Measurements from ENCODE around the gene KRTAP12-1. TPM values are rescaled to one million over a fixed set of nuclear protein-coding genes. Genes with fewer than 3 reads are reported as not detected.

The KRTAP12-1 gene, protein sequence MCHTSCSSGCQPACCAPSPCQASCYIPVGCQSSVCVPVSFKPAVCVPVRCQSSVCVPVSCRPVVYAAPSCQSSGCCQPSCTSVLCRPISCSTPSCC
- not detected in 5 replicates for total RNA-seq (2022; extraction: Qiagen RNA extraction; ENCODE audit: low read depth)

DNA sequence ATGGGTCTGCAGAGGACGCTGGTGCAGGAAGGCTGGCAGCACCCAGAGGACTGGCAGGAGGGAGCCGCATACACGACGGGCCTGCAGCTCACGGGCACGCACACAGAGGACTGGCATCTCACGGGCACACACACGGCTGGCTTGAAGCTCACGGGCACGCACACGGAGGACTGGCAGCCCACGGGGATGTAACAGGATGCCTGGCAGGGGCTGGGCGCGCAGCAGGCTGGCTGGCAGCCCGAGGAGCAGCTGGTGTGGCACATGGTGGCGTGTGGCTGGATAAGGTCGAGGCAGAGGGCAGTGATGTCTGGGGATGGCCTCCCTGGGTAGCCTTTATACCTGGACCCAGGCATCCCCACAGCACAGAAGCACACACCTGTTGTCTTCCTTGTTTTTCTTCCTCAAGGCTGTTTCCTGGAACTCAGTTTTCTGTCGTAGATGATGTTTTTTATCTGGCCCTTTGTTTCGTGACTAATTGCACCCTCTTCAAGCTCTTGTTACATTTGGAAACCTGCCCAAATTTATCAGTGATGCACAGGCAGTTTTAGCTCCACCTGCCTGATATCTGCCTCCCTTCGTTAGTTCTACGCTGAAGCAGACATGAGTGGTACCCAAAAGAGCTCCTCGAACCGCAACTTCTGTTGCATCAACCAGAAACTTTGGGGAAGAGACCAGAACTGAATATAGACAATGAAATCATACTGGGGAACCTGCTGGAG is at the start of gene KRTAP12-1:
Gene KRTAP12-1 (minus strand): TSS at position 303 of the 719 bp plus-strand sequence. CDS start 40 bp downstream, at position 263.

DNA sequence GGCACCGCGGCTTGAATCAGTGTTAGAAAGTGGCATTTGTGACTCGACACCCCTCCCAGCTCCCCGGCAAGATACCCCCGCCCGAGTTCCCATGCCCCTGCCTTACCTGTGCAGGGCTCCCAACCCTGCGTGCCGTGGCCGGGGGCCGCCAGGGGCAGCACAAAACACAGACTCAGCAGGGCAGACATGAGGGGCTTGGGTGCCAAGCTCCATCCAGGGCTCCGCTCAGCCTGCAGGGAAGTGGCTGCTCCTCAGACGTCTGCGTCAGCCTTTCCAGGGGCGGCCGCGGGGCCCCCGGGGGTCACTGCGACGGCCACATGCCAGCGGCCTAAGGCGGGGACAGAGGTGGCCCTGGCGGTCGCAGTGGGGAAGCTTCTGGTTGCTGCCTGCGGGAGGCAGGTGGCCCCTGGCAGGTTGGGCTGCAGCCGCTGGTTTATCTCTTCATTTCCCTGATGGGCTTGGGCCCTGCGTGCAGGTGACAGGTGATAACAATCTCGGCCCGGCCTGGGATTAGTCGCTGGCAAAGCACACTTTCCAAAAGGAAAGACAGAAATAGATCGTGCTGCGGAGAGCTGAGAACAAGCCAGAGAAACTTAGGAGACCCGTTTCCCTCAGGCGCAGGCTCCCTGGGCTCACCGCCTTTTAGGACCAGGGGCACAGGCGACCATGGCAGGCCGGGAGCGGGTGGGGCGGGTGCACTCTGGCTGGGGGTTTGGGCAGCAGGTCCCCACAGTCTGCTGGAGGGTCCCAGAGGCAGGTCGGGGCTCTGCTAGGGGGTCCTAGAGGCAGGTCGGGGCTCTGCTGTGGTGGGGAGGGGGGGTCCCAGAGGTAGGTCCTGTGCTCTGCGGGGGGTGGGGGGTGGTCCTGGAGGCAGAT is 29.6 kb upstream of the KRTAP12-1 start, which contains the start of gene TSPEAR:
Gene TSPEAR (minus strand): TSS at position 246 of the 876 bp plus-strand sequence. CDS start 58 bp downstream, at position 188.

DNA sequence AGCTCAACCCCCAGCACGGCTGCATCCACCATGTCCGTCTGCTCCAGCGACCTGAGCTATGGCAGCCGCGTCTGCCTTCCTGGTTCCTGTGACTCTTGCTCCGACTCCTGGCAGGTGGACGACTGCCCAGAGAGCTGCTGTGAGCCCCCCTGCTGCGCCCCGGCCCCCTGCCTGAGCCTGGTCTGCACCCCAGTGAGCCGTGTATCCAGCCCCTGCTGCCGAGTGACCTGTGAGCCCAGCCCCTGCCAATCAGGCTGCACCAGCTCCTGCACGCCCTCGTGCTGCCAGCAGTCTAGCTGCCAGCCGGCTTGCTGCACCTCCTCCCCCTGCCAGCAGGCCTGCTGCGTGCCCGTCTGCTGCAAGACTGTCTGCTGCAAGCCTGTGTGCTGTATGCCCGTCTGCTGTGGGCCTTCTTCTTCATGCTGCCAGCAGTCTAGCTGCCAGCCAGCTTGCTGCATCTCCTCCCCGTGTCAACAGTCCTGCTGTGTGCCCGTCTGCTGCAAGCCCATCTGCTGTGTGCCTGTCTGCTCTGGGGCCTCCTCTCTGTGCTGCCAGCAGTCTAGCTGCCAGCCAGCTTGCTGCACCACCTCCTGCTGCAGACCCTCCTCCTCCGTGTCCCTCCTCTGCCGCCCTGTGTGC is 15.3 kb upstream of the KRTAP12-1 start, which contains the start of gene KRTAP10-12:
Gene KRTAP10-12 (plus strand): TSS at position 1 of the 639 bp plus-strand sequence. CDS start 30 bp downstream, at position 31.

DNA sequence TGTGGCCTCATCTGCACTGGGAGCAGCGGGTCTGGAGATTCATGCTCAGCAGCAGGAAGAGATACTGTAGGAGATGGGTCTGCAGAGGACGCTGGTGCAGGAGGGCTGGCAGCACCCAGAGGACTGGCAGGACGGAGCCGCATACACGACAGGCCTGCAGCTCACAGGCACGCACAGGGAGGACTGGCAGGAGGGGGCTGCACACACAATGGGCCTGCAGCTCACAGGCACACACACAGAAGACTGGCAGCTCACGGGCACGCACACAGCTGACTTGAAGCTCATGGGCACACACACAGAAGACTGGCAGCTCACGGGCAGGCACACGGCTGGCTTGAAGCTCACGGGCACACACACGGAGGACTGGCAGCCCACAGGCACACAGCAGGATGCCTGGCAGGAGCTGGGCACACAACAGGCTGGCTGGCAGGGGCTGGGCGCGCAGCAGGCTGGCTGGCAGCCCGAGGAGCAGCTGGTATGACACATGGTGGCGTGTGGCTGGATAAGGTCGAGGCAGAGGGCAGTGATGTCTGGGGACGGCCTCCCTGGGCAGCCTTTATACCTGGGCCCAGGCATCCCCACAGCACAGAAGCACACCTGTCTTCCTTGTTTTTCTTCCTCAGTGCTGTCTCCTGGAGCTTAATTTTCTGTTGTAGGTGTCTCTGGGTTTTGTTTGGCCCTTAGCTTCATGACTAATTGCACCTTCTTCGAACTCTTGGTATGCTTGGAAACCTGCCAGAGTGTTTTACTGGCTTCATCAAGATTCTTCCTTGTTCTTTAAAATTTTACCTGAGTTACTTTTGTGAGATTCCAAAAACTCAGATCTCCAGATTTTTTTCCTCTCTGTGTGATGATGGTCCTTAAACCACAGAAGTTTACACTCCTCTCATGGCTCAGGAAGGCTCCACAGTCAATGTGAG is 15.3 kb downstream of the KRTAP12-1 start, which contains the start of gene KRTAP12-2:
Gene KRTAP12-2 (minus strand): TSS at position 527 of the 920 bp plus-strand sequence. CDS start 41 bp downstream, at position 486.

DNA sequence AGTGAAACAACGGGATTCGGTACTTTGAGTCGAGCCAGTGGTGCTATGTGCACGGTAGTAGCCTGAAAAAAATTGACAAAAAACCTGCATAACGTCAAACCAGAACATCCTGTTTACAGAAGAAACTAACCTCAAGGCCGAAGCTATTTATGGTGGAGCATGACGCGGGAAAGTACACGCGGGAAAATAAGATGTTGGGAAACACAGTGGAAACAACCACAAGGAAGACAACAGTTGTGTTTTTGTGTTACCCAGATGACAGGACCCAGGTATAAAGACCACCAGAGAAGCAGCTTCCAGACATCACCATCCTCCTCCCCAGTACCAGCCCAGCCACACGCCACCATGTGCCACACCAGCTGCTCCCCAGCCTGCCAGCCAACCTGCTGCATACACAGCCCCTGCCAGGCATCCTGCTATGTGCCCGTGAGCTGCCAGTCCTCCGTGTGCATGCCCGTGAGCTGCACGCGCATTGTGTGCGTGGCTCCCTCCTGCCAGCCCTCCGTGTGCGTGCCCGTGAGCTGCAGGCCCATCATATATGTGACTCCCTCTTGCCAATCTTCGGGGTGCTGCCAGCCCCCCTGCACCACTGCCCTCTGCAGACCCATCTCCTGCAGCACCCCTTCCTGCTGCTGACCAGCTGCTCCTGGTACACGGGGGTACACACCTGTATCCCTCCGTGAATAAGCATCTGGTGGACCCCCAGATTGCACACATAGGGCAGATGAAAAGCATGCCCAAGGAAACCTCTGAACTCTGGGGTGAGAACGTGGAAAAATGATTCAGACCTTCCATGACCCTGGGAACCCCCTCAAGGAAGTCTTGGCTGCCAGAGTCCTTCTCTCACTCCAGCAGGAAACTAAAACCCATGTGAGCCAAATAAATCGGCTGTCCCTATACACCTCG is 24.1 kb downstream of the KRTAP12-1 start, which contains the start of gene KRTAP12-3:
Gene KRTAP12-3 (plus strand): TSS at position 298 of the 906 bp plus-strand sequence. CDS start 48 bp downstream, at position 346.

DNA sequence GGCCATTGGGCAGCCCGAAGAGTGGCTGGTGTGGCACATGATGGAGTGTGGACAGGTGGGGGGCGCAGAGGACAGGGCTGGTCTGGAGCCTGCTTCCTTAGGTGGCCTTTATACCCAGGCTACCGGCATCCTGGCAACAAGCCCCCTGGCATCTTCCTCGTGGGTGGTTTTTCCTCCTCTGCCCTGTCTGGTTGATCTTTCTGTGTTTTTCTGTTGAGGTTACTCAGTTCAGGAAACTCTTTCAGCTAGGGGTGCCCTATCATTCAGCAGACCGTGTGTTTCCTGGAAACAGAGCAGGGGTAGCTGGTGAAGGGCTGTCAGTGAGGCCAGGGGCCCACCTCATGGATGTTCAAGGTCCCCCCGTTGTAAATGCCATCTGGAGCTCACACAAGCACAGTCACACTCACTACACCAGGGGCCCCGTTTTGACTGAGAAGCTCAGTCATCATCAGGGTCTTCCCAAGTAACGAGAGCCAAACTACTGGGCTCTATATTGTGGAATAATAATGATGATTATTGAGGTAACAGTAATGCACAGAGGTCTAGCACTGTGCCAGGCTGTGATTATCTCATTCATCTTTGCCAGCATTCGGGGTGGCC is 27.3 kb downstream of the KRTAP12-1 start, which contains the start of gene KRTAP12-4:
Gene KRTAP12-4 (minus strand): TSS at position 84 of the 600 bp plus-strand sequence. CDS start 45 bp downstream, at position 39.

DNA sequence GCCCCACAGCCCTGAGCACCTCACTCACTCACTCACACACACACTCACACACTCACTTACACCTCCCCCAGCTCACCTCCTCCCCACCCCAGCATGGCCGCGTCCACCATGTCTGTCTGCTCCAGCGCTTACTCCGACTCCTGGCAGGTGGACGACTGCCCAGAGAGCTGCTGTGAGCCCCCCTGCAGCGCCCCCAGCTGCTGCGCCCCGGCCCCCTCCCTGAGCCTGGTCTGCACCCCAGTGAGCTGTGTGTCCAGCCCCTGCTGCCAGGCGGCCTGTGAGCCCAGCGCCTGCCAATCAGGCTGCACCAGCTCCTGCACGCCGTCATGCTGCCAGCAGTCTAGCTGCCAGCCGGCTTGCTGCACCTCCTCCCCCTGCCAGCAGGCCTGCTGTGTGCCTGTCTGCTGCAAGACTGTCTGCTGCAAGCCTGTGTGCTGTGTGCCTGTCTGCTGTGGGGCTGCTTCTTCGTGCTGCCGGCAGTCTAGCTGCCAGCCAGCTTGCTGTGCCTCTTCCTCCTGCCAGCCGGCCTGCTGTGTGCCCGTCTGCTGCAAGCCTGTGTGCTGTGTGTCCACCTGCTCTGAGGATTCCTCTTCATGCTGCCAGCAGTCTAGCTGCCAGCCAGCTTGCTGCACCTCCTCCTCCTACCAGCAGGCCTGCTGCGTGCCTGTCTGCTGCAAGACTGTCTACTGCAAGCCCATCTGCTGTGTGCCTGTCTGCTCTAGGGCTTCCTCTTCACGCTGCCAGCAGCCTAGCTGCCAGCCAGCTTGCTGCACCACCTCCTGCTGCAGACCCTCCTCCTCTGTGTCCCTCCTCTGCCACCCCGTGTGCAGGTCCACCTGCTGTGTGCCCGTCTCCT is 35.4 kb downstream of the KRTAP12-1 start, which contains the start of gene KRTAP10-11:
Gene KRTAP10-11 (plus strand): TSS at position 49 of the 856 bp plus-strand sequence. CDS start 45 bp downstream, at position 94.

DNA sequence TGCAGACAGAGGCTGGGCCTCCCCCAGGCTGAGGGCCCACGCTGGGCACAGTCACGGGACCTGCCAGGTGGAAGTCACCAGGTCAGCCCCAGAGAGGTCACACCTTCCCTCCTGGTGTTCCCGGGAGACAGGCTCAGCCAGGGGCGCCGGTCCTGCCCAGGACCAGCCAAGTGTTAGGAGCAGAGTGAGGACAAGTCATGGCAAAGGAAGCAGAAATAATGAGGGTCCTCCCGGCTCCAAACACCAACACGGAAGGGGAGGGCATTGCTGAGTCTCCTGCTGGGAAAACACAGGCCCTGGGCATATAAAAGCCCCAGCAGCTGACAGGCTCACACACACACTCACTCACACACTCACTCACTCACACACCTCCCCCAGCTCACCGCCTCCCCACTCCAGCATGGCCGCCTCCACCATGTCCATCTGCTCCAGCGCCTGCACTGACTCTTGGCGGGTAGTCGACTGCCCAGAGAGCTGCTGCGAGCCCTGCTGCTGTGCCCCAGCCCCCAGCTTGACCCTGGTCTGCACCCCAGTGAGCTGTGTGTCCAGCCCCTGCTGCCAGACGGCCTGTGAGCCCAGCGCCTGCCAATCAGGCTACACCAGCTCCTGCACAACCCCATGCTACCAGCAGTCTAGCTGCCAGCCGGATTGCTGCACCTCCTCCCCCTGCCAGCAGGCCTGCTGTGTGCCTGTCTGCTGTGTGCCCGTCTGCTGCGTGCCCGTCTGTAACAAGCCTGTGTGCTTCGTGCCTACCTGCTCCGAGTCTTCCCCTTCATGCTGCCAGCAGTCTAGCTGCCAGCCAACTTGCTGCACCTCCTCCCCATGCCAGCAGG is 44.7 kb downstream of the KRTAP12-1 start, which contains the start of gene KRTAP10-10:
Gene KRTAP10-10 (plus strand): TSS at position 339 of the 833 bp plus-strand sequence. CDS start 62 bp downstream, at position 401.

Other genes with a start within 250 kb of the KRTAP12-1 start
- gene LRRC3, start 226.7 kb downstream of the KRTAP12-1 start, total RNA-seq (2022; extraction: Qiagen RNA extraction; ENCODE audit: low read depth) = 0.95 to 2.4 TPM (median 1.9 TPM) in 5 replicates
- gene KRTAP10-1, start 142.0 kb downstream of the KRTAP12-1 start, total RNA-seq (2022; extraction: Qiagen RNA extraction; ENCODE audit: low read depth) = not detected in 5 replicates
- not detected in 5 replicates for gene KRTAP10-2, start 130.7 kb downstream of the KRTAP12-1 start, total RNA-seq (2022; extraction: Qiagen RNA extraction; ENCODE audit: low read depth)
- not detected in 5 replicates for gene KRTAP10-3, start 123.4 kb downstream of the KRTAP12-1 start, total RNA-seq (2022; extraction: Qiagen RNA extraction; ENCODE audit: low read depth)
- not detected in 5 replicates for gene KRTAP10-4, start 108.4 kb downstream of the KRTAP12-1 start, total RNA-seq (2022; extraction: Qiagen RNA extraction; ENCODE audit: low read depth)
- not detected in 5 replicates for gene KRTAP10-5, start 101.6 kb downstream of the KRTAP12-1 start, total RNA-seq (2022; extraction: Qiagen RNA extraction; ENCODE audit: low read depth)
- not detected in 5 replicates for gene KRTAP10-6, start 89.7 kb downstream of the KRTAP12-1 start, total RNA-seq (2022; extraction: Qiagen RNA extraction; ENCODE audit: low read depth)
- gene KRTAP10-7, start 81.6 kb downstream of the KRTAP12-1 start, total RNA-seq (2022; extraction: Qiagen RNA extraction; ENCODE audit: low read depth) = not detected in 5 replicates
- gene KRTAP10-8, start 70.1 kb downstream of the KRTAP12-1 start, total RNA-seq (2022; extraction: Qiagen RNA extraction; ENCODE audit: low read depth) = not detected in 5 replicates
- not detected in 5 replicates for gene KRTAP10-9, start 55.1 kb downstream of the KRTAP12-1 start, total RNA-seq (2022; extraction: Qiagen RNA extraction; ENCODE audit: low read depth)
- gene KRTAP10-10, start 44.8 kb downstream of the KRTAP12-1 start, total RNA-seq (2022; extraction: Qiagen RNA extraction; ENCODE audit: low read depth) = not detected in 5 replicates
- not detected in 5 replicates for gene KRTAP10-11, start 35.7 kb downstream of the KRTAP12-1 start, total RNA-seq (2022; extraction: Qiagen RNA extraction; ENCODE audit: low read depth)
- not detected in 5 replicates for gene KRTAP12-4, start 27.5 kb downstream of the KRTAP12-1 start, total RNA-seq (2022; extraction: Qiagen RNA extraction; ENCODE audit: low read depth)
- gene KRTAP12-3, start 24.2 kb downstream of the KRTAP12-1 start, total RNA-seq (2022; extraction: Qiagen RNA extraction; ENCODE audit: low read depth) = not detected in 5 replicates
- gene KRTAP12-2, start 15.2 kb downstream of the KRTAP12-1 start, total RNA-seq (2022; extraction: Qiagen RNA extraction; ENCODE audit: low read depth) = not detected in 5 replicates
- not detected in 5 replicates for gene KRTAP10-12, start 15.0 kb upstream of the KRTAP12-1 start, total RNA-seq (2022; extraction: Qiagen RNA extraction; ENCODE audit: low read depth)
- not detected in 5 replicates for gene TSPEAR, start 29.4 kb upstream of the KRTAP12-1 start, total RNA-seq (2022; extraction: Qiagen RNA extraction; ENCODE audit: low read depth)
- gene UBE2G2, start 119.7 kb upstream of the KRTAP12-1 start, total RNA-seq (2022; extraction: Qiagen RNA extraction; ENCODE audit: low read depth) = 27.7 to 38.3 TPM (median 35.9 TPM) in 5 replicates
- 47.7 to 70.0 TPM (median 65.5 TPM) in 5 replicates for gene SUMO3, start 135.9 kb upstream of the KRTAP12-1 start, total RNA-seq (2022; extraction: Qiagen RNA extraction; ENCODE audit: low read depth)
- gene PTTG1IP, start 191.5 kb upstream of the KRTAP12-1 start, total RNA-seq (2022; extraction: Qiagen RNA extraction; ENCODE audit: low read depth) = 87.3 to 105 TPM (median 98.5 TPM) in 5 replicates
- 0.57 to 1.4 TPM (median 0.94 TPM) in 5 replicates for gene ITGB2, start 238.7 kb upstream of the KRTAP12-1 start, total RNA-seq (2022; extraction: Qiagen RNA extraction; ENCODE audit: low read depth)

Measured in A549 treated with ZK216348 at 1 μM for 4 hours (cell line).